H9 (cell line): Measurements from ENCODE around the gene MGP. TPM values are rescaled to one million over a fixed set of nuclear protein-coding genes. Genes with fewer than 3 reads are reported as not detected.

Source experiments
- DNase-seq: peaks from one replicate; pipeline ENCODE4 v3.0.0-alpha.2; 2017
- H2AFZ ChIP-seq: one replicate; pipeline ENCODE4 v1.6.1; 2013; ENCODE audit warnings: mild to moderate bottlenecking, low read length, control low read depth, moderate library complexity
- H2AK5ac ChIP-seq: 2 replicates; pipeline ENCODE4 v1.6.1; 2013; ENCODE audit warnings: low read length, control low read depth, mixed read lengths; ENCODE audit not compliant: insufficient read length
- H2BK120ac ChIP-seq: one replicate; pipeline ENCODE4 v1.6.1; 2013; ENCODE audit warnings: low read depth, mild to moderate bottlenecking, low read length, control low read depth, inconsistent platforms; ENCODE audit not compliant: poor library complexity, severe bottlenecking
- H2BK12ac ChIP-seq: 2 replicates; pipeline ENCODE4 v1.6.1; 2013; ENCODE audit warnings: low read length, control low read depth, mixed read lengths, low read depth; ENCODE audit not compliant: insufficient read length
- H2BK15ac ChIP-seq: 2 replicates; pipeline ENCODE4 v1.6.1; 2013; ENCODE audit warnings: low read depth, low read length, control low read depth
- H2BK20ac ChIP-seq: one replicate; pipeline ENCODE4 v1.6.1; 2013; ENCODE audit warnings: low read depth, mild to moderate bottlenecking, low read length, control low read depth, inconsistent platforms; ENCODE audit not compliant: poor library complexity, severe bottlenecking
- H2BK5ac ChIP-seq: 2 replicates; pipeline ENCODE4 v1.6.1; 2013; ENCODE audit warnings: low read length, control low read depth, mixed read lengths; ENCODE audit not compliant: insufficient read length
- H3K14ac ChIP-seq: 2 replicates; pipeline ENCODE4 v1.6.1; 2013; ENCODE audit warnings: low read length, control low read depth; ENCODE audit not compliant: insufficient read depth
- H3K18ac ChIP-seq: 2 replicates; pipeline ENCODE4 v1.6.1; 2013; ENCODE audit warnings: low read depth, mild to moderate bottlenecking, mixed read lengths, low read length, control low read depth; ENCODE audit not compliant: insufficient read length
- H3K23ac ChIP-seq: 2 replicates; pipeline ENCODE4 v1.6.1; 2013; ENCODE audit warnings: low read length, control low read depth, mixed read lengths, low read depth; ENCODE audit not compliant: insufficient read length
- H3K23me2 ChIP-seq: 2 replicates; pipeline ENCODE4 v1.6.1; 2013; ENCODE audit warnings: low read depth, mild to moderate bottlenecking, mixed read lengths, low read length, control low read depth; ENCODE audit not compliant: insufficient read length, poor library complexity, severe bottlenecking
- H3K27ac ChIP-seq: 2 replicates; pipeline ENCODE4 v1.5.1; 2013; ENCODE audit warnings: low read length, control low read depth, mixed read lengths, low read depth; ENCODE audit not compliant: insufficient read length
- H3K27me3 ChIP-seq: 2 replicates; pipeline ENCODE4 v1.6.1; 2013; ENCODE audit warnings: low read length, control low read depth, inconsistent platforms; ENCODE audit not compliant: insufficient read depth
- H3K4ac ChIP-seq: 2 replicates; pipeline ENCODE4 v1.6.1; 2013; ENCODE audit warnings: low read depth, mild to moderate bottlenecking, control low read depth, inconsistent platforms, low read length, moderate library complexity
- H3K4me1 ChIP-seq: 2 replicates; pipeline ENCODE4 v1.6.1; 2013; ENCODE audit warnings: low read length, control low read depth, inconsistent platforms; ENCODE audit not compliant: insufficient read depth
- H3K4me2 ChIP-seq: 2 replicates; pipeline ENCODE4 v1.6.1; 2013; ENCODE audit warnings: low read length, control low read depth, mixed read lengths; ENCODE audit not compliant: insufficient read length, insufficient read depth
- H3K56ac ChIP-seq: 2 replicates; pipeline ENCODE4 v1.6.1; 2013; ENCODE audit warnings: low read depth, mild to moderate bottlenecking, mixed read lengths, low read length, control low read depth; ENCODE audit not compliant: insufficient read length
- H3K79me1 ChIP-seq: 2 replicates; pipeline ENCODE4 v1.6.1; 2013; ENCODE audit warnings: low read depth, mild to moderate bottlenecking, moderate library complexity, low read length, control low read depth, inconsistent platforms; ENCODE audit not compliant: insufficient read depth, poor library complexity, severe bottlenecking
- H3K79me2 ChIP-seq: 2 replicates; pipeline ENCODE4 v1.6.1; 2013; ENCODE audit warnings: low read length, control low read depth, inconsistent platforms; ENCODE audit not compliant: insufficient read depth
- H3K9ac ChIP-seq: 2 replicates; pipeline ENCODE4 v1.6.1; 2013; ENCODE audit warnings: low read length, control low read depth, mixed read lengths; ENCODE audit not compliant: insufficient read length; ENCODE audit errors: extremely low read depth
- H3K9me3 ChIP-seq: one replicate; pipeline ENCODE4 v1.6.1; 2013; ENCODE audit warnings: low read depth, low read length, inconsistent platforms; ENCODE audit not compliant: control insufficient read depth
- H3T11ph ChIP-seq: one replicate; pipeline ENCODE4 v1.6.1; 2013; ENCODE audit warnings: mild to moderate bottlenecking, low read length, control low read depth, inconsistent platforms
- H4K20me1 ChIP-seq: one replicate; pipeline ENCODE4 v1.6.1; 2013; ENCODE audit not compliant: control insufficient read depth, insufficient read length, insufficient read depth
- H4K5ac ChIP-seq: 2 replicates; pipeline ENCODE4 v1.6.1; 2013; ENCODE audit warnings: low read depth, mild to moderate bottlenecking, mixed read lengths, low read length, control low read depth; ENCODE audit not compliant: insufficient read length
- H4K8ac ChIP-seq: replicated peaks from 2 replicates; pipeline ENCODE4 v1.6.1; 2013; ENCODE audit warnings: low read length, control low read depth, mixed read lengths, low read depth; ENCODE audit not compliant: insufficient read length
- H4K91ac ChIP-seq: 2 replicates; pipeline ENCODE4 v1.6.1; 2013; ENCODE audit warnings: low read depth, mild to moderate bottlenecking, moderate library complexity, mixed read lengths, low read length, control low read depth; ENCODE audit not compliant: insufficient read length
- H3K27ac Mint-ChIP-seq, 3 experiments: 2 replicates in 2 of 3; 3 replicates in 1 of 3; pipeline ENCODE4 v1.8.0; 2020 to 2021; ENCODE audit warnings: mixed read lengths in 3 of 3, mild to moderate bottlenecking in 1 of 3, moderate library complexity in 1 of 3
- H3K27me3 Mint-ChIP-seq: 2 replicates; pipeline ENCODE4 v1.8.0; 2021; ENCODE audit warnings: low read depth, mild to moderate bottlenecking, moderate library complexity, mixed read lengths
- H3K36me3 Mint-ChIP-seq, 3 experiments: 2 replicates in 2 of 3; 3 replicates in 1 of 3; pipeline ENCODE4 v1.8.0; 2020 to 2021; ENCODE audit warnings: low read depth in 3 of 3, mixed read lengths in 3 of 3; ENCODE audit not compliant: insufficient read depth in 1 of 3
- H3K4me1 Mint-ChIP-seq, 2 experiments: 2 replicates each; pipeline ENCODE4 v1.8.0; 2020; ENCODE audit warnings: mixed read lengths in 2 of 2
- H3K4me3 Mint-ChIP-seq, 2 experiments: 2 replicates in 1 of 2; 3 replicates in 1 of 2; pipeline ENCODE4 v1.8.0; 2020 to 2021; ENCODE audit warnings: mild to moderate bottlenecking in 2 of 2, mixed read lengths in 2 of 2, moderate library complexity in 1 of 2
- H3K9me3 Mint-ChIP-seq, 2 experiments: 2 replicates in 1 of 2; 3 replicates in 1 of 2; pipeline ENCODE4 v1.8.0; 2020; ENCODE audit warnings: mild to moderate bottlenecking in 2 of 2, mixed read lengths in 2 of 2, moderate library complexity in 1 of 2
- CTCF ChIP-seq: fragments of 200-600 bp; sonication (generic); conservative IDR thresholded peaks from 3 replicates; pipeline ENCODE4 v1.8.0; 2021; ENCODE audit warnings: antibody characterized with exemption, mild to moderate bottlenecking
- WGBS: extraction: QIAGEN DNeasy Blood & Tissue Kit; methylation state at CpG from one replicate; pipeline ENCODE4 v1.1.7; 2013; ENCODE audit warnings: missing lambda C conversion rate, low lambda C conversion rate, mixed read lengths; ENCODE audit not compliant: insufficient read length; ENCODE audit errors: extremely low coverage; 5-methylcytosine and 5-hydroxymethylcytosine counted together
- total RNA-seq: library from RNA; stranded (reverse); gene quantifications from 2 replicates; pipeline ENCODE4 v1.2.1, GENCODE V29; 2021

Gene MGP
- total RNA-seq, 1 experiment from 2014 or later: not detected

- H2AK5ac ChIP-seq: no peak overlapping the region
- H3K9me3 ChIP-seq: no peaks in the 10 kb centered on the region
- H3K27ac Mint-ChIP-seq: no peak overlapping the region
- no peak overlapping the region for H4K91ac ChIP-seq
- no peak overlapping the region for H3K4ac ChIP-seq
- H4K5ac ChIP-seq: no peak overlapping the region
- H3K9ac ChIP-seq: no peak overlapping the region
- H2AFZ ChIP-seq: no peak overlapping the region
- no peak overlapping the region for H2BK120ac ChIP-seq
- H3K14ac ChIP-seq: no peak overlapping the region
- H3K79me2 ChIP-seq: no peaks in the 10 kb centered on the region
- no peak overlapping the region for H3K23ac ChIP-seq
- peaks cover 3 to 4% of the 10 kb centered on the region in 2 experiments; a peak in 2 of 4 replicates for H3K4me1 Mint-ChIP-seq
- no peaks in the 10 kb centered on the region; the same call in 1 of the 2 replicates for H3K27me3 ChIP-seq
- no peaks in the 10 kb centered on the region for H4K20me1 ChIP-seq
- no peaks in the 10 kb centered on the region for H3K9me3 Mint-ChIP-seq
- H2BK15ac ChIP-seq: no peak overlapping the region
- H2BK20ac ChIP-seq: no peak overlapping the region
- no peaks in the 10 kb centered on the region for H3K23me2 ChIP-seq
- no peak overlapping the region for H3K4me3 Mint-ChIP-seq
- no peaks in the 10 kb centered on the region for H3K79me1 ChIP-seq
- H3T11ph ChIP-seq: no peak overlapping the region
- no peak overlapping the region for H2BK12ac ChIP-seq
- no peak overlapping the region for H4K8ac ChIP-seq
- DNase-seq: no peak
- H2BK5ac ChIP-seq: no peak overlapping the region
- no peak overlapping the region for H3K27ac ChIP-seq
- H3K36me3 Mint-ChIP-seq: no peaks in the 10 kb centered on the region
- H3K4me2 ChIP-seq: no peak overlapping the region
- H3K18ac ChIP-seq: no peak overlapping the region
- no peak overlapping the region for H3K56ac ChIP-seq
- no peaks in the 10 kb centered on the region for H3K4me1 ChIP-seq
- WGBS: 100% methylated on average over 1 of the region's 4 CpGs
- no peak for TF ChIP-seq CTCF
- H3K27me3 Mint-ChIP-seq: no peaks in the 10 kb centered on the region
Measured at GRCh38 chr12:14846876-14847580, 38.6 kb downstream of the MGP start.
